Smooth muscle cell of trachea (primary cell): ENCODE data around the gene ULK2. TPM values are rescaled to one million over a fixed set of nuclear protein-coding genes. Genes with fewer than 3 reads are reported as not detected.

Experiments
- total RNA-seq: library from RNA; depleted of rRNA; stranded (reverse); fragments of >200 nt; gene quantifications from 2 replicates; pipeline ENCODE4 v1.2.1, GENCODE V29; 2014

ULK2 gene
- total RNA-seq = 18.9 and 37.9 TPM in 2 replicates

GRCh38 chr17:19867329-19868078 lies at the start of gene ULK2:
TSS of gene ULK2 (minus strand) at chr17:19867936. CDS start at chr17:19867417, 519 bp downstream.

GRCh38 chr17:19747829-19748806 lies 119.6 kb downstream of the ULK2 start, which contains the start of gene ALDH3A1:
TSS of gene ALDH3A1 (minus strand) at chr17:19748298. CDS start at chr17:19745129, 3,169 bp downstream.

Other genes starting within 250 kb of the ULK2 start
- 49.7 and 65.2 TPM in 2 replicates for gene ALDH3A2, start 219.2 kb downstream of the ULK2 start, total RNA-seq
- gene SLC47A2, start 151.4 kb downstream of the ULK2 start, total RNA-seq = under 0.01 TPM in 1 of 2 replicates, not detected in the other
- 1.3 and 1.6 TPM in 2 replicates for gene ALDH3A1, start 119.6 kb downstream of the ULK2 start, total RNA-seq
- 25.6 and 26.5 TPM in 2 replicates for gene AKAP10, start 109.9 kb upstream of the ULK2 start, total RNA-seq
- gene SPECC1, start 141.4 kb upstream of the ULK2 start, total RNA-seq = 1.3 and 2.5 TPM in 2 replicates